Large intestine (tissue), 3 donors: ENCODE measurements around the gene WDR7. TPM values are rescaled to one million over a fixed set of nuclear protein-coding genes. Genes with fewer than 3 reads are reported as not detected.

ENCODE experiments used
- DNase-seq, 2 donors: peaks; one replicate each; pipeline versions ENCODE4 v3.0.0 to v3.0.0-alpha.2; 2013
- H3K27ac ChIP-seq: one replicate; pipeline ENCODE4 v1.5.1; 2013; ENCODE audit warnings: low read length
- H3K27me3 ChIP-seq: 2 replicates; pipeline ENCODE4 v1.6.1; 2013; ENCODE audit warnings: low read length; ENCODE audit not compliant: control insufficient read depth, insufficient read depth
- H3K36me3 ChIP-seq: 2 replicates; pipeline ENCODE4 v1.6.1; 2013; ENCODE audit warnings: low read length; ENCODE audit not compliant: control insufficient read depth, insufficient read depth
- H3K4me1 ChIP-seq: one replicate; pipeline ENCODE4 v1.6.1; 2013; ENCODE audit warnings: low read length; ENCODE audit not compliant: control insufficient read depth, insufficient read depth
- H3K4me3 ChIP-seq: one replicate; pipeline ENCODE4 v1.5.1; 2013; ENCODE audit warnings: low read length
- H3K9me3 ChIP-seq: one replicate; pipeline ENCODE4 v1.6.1; 2013; ENCODE audit warnings: mild to moderate bottlenecking, low read depth, low read length, moderate library complexity; ENCODE audit not compliant: control insufficient read depth
- WGBS: methylation state at CpG from one replicate; pipeline ENCODE4 v1.1.5; 2013; ENCODE audit warnings: low lambda C conversion rate; ENCODE audit not compliant: insufficient coverage; 5-methylcytosine and 5-hydroxymethylcytosine counted together
- polyA plus RNA-seq: library from polyadenylated mRNA; unstranded; fragments of 120-200 nt; gene quantifications from one replicate; pipeline ENCODE4 v1.2.1, GENCODE V29; 2013

WDR7 gene
- polyA plus RNA-seq, 1 donor: 9.0 TPM

GRCh38 chr18:56921896-56922480 lies 270.8 kb downstream of the WDR7 start:
- DNase-seq: no peak
- no peaks in the 10 kb centered on the region for H3K27me3 ChIP-seq
- H3K4me3 ChIP-seq: no peak overlapping the region
- H3K36me3 ChIP-seq: no peaks in the 10 kb centered on the region
- H3K27ac ChIP-seq: no peak overlapping the region
- WGBS: 100% methylated on average over 1 of the region's 1 CpG
- H3K4me1 ChIP-seq: peaks cover 2% of the 10 kb centered on the region
- no peaks in the 10 kb centered on the region for H3K9me3 ChIP-seq

- Histone ChIP-seq H3K36me3 (no peaks in the 10 kb centered on the region), H3K4me1 (no peaks in the 10 kb centered on the region), H3K4me3 (no peak overlapping the region), H3K9me3 (no peaks in the 10 kb centered on the region), H3K27me3 (no peaks in the 10 kb centered on the region), H3K27ac (no peak overlapping the region)
- DNase-seq: no peak
- 83% methylated on average over 1 of the region's 5 CpGs for WGBS
Measured at GRCh38 chr18:56926734-56927133, 275.6 kb downstream of the WDR7 start.

- no peaks in the 10 kb centered on the region for H3K36me3 ChIP-seq
- H3K9me3 ChIP-seq: no peaks in the 10 kb centered on the region
- no peaks in the 10 kb centered on the region for H3K27me3 ChIP-seq
- no peak overlapping the region for H3K4me3 ChIP-seq
- no CpG with 5 or more reads among the region's 3 CpGs for WGBS
- no peak overlapping the region for H3K27ac ChIP-seq
- DNase-seq: no peak
- no peaks in the 10 kb centered on the region for H3K4me1 ChIP-seq
Measured at GRCh38 chr18:56927786-56928185, 276.6 kb downstream of the WDR7 start.

- H3K36me3 ChIP-seq: no peaks in the 10 kb centered on the region
- DNase-seq: no peak
- no peak overlapping the region for H3K27ac ChIP-seq
- WGBS: 83% methylated on average over 1 of the region's 5 CpGs
- no peak overlapping the region for H3K4me3 ChIP-seq
- no peaks in the 10 kb centered on the region for H3K9me3 ChIP-seq
- no peaks in the 10 kb centered on the region for H3K4me1 ChIP-seq
- no peaks in the 10 kb centered on the region for H3K27me3 ChIP-seq
Measured at GRCh38 chr18:56929886-56930285, 278.7 kb downstream of the WDR7 start.

GRCh38 chr18:56933472-56933871 lies 282.3 kb downstream of the WDR7 start:
- Histone ChIP-seq H3K36me3 (peaks cover 2% of the 10 kb centered on the region), H3K27ac (no peak overlapping the region), H3K4me3 (no peak overlapping the region), H3K9me3 (no peaks in the 10 kb centered on the region), H3K27me3 (no peaks in the 10 kb centered on the region), H3K4me1 (no peaks in the 10 kb centered on the region)
- DNase-seq: no peak
- no CpG with 5 or more reads among the region's 2 CpGs for WGBS

GRCh38 chr18:56934131-56934530 lies 283.0 kb downstream of the WDR7 start:
- no peaks in the 10 kb centered on the region for H3K4me1 ChIP-seq
- H3K27ac ChIP-seq: no peak overlapping the region
- no peak overlapping the region for H3K4me3 ChIP-seq
- no peak for DNase-seq
- no peaks in the 10 kb centered on the region for H3K27me3 ChIP-seq
- H3K36me3 ChIP-seq: peaks cover 2% of the 10 kb centered on the region
- no CpG with 5 or more reads among the region's 3 CpGs for WGBS
- H3K9me3 ChIP-seq: no peaks in the 10 kb centered on the region

GRCh38 chr18:56934906-56935305 lies 283.7 kb downstream of the WDR7 start:
- no peaks in the 10 kb centered on the region for H3K9me3 ChIP-seq
- WGBS: no CpG with 5 or more reads among the region's 3 CpGs

GRCh38 chr18:56935434-56936040 lies 284.4 kb downstream of the WDR7 start:
- no peak overlapping the region for H3K27ac ChIP-seq
- 94% methylated on average over 3 of the region's 10 CpGs for WGBS

More at GRCh38 chr18:56934906-56935305, 283.7 kb downstream of the WDR7 start:
- peaks cover 2% of the 10 kb centered on the region for H3K36me3 ChIP-seq
- DNase-seq: no peak
- H3K4me3 ChIP-seq: no peak overlapping the region
- no peak overlapping the region for H3K27ac ChIP-seq
- no peaks in the 10 kb centered on the region for H3K27me3 ChIP-seq
- H3K4me1 ChIP-seq: no peaks in the 10 kb centered on the region

GRCh38 chr18:56936457-56936856 lies 285.3 kb downstream of the WDR7 start:
- no peak for DNase-seq
- Histone ChIP-seq H3K4me3 (no peak overlapping the region), H3K9me3 (no peaks in the 10 kb centered on the region), H3K27me3 (no peaks in the 10 kb centered on the region), H3K27ac (no peak overlapping the region), H3K36me3 (peaks cover 2% of the 10 kb centered on the region), H3K4me1 (no peaks in the 10 kb centered on the region)
- WGBS: no CpG with 5 or more reads among the region's 1 CpG

More at GRCh38 chr18:56935434-56936040, 284.4 kb downstream of the WDR7 start:
- no peaks in the 10 kb centered on the region for H3K4me1 ChIP-seq
- peaks cover 2% of the 10 kb centered on the region for H3K36me3 ChIP-seq
- H3K27me3 ChIP-seq: no peaks in the 10 kb centered on the region
- H3K4me3 ChIP-seq: no peak overlapping the region
- DNase-seq: no peak
- H3K9me3 ChIP-seq: no peaks in the 10 kb centered on the region

GRCh38 chr18:56937874-56938430 lies 286.8 kb downstream of the WDR7 start:
- peaks cover 2% of the 10 kb centered on the region for H3K36me3 ChIP-seq
- no peak overlapping the region for H3K27ac ChIP-seq
- no peaks in the 10 kb centered on the region for H3K27me3 ChIP-seq
- no peak overlapping the region for H3K4me3 ChIP-seq
- 83% methylated on average over 2 of the region's 3 CpGs for WGBS
- H3K4me1 ChIP-seq: no peaks in the 10 kb centered on the region
- DNase-seq: no peak
- H3K9me3 ChIP-seq: no peaks in the 10 kb centered on the region
